ENCODE measurements around the gene MBOAT1. TPM values are rescaled to one million over a fixed set of nuclear protein-coding genes. Genes with fewer than 3 reads are reported as not detected.
"Not testable (repeated sequence)": the region's sequence is repeated elsewhere in the genome, so short reads cannot be mapped to it uniquely, and the experiment has no call there.

MBOAT1 gene
- polyA plus RNA-seq, 5 donors, result 12.9 to 20.3 (median 18.4) TPM

- not testable (repeated sequence) for DNase-seq
These were observed 72.9 kb downstream of the MBOAT1 start for GRCh38 chr6:20139127-20139963.

GRCh38 chr6:20137837-20138236, 74.4 kb downstream of the MBOAT1 start:
- DNase-seq, result no peak

GRCh38 chr6:20137240-20137639, 75.0 kb downstream of the MBOAT1 start:
- DNase-seq, result no peak

GRCh38 chr6:20135677-20136268, 76.5 kb downstream of the MBOAT1 start:
- no peak for DNase-seq

GRCh38 chr6:20134613-20135012, 77.7 kb downstream of the MBOAT1 start:
- no peak for DNase-seq

- DNase-seq, result no peak
These were observed 82.8 kb downstream of the MBOAT1 start for GRCh38 chr6:20129290-20130088.

- no peak for DNase-seq
These were observed 84.3 kb downstream of the MBOAT1 start for GRCh38 chr6:20128018-20128417.

- peak; percentile 13 to 35 for DNase-seq
These were observed 85.2 kb downstream of the MBOAT1 start for GRCh38 chr6:20126789-20127653.

GRCh38 chr6:20126102-20126752, 86.0 kb downstream of the MBOAT1 start:
- no peak for DNase-seq

GRCh38 chr6:20124545-20124944, 87.7 kb downstream of the MBOAT1 start:
- no peak for DNase-seq

- no peak for DNase-seq
These were observed 92.8 kb downstream of the MBOAT1 start for GRCh38 chr6:20119485-20119884.

GRCh38 chr6:20118892-20119291, 93.4 kb downstream of the MBOAT1 start:
- DNase-seq, result no peak

- DNase-seq, result no peak
These were observed 94.8 kb downstream of the MBOAT1 start for GRCh38 chr6:20117474-20117873.

GRCh38 chr6:20116792-20117191, 95.5 kb downstream of the MBOAT1 start:
- DNase-seq, result no peak

- no peak for DNase-seq
These were observed 96.9 kb downstream of the MBOAT1 start for GRCh38 chr6:20115246-20115980.

GRCh38 chr6:20113649-20114224, 98.5 kb downstream of the MBOAT1 start:
- DNase-seq, result no peak

GRCh38 chr6:20112841-20113240, 99.4 kb downstream of the MBOAT1 start:
- no peak for DNase-seq

- no peak for DNase-seq
These were observed 100.0 kb downstream of the MBOAT1 start for GRCh38 chr6:20112241-20112640.

- DNase-seq, result no peak
These were observed 101.8 kb downstream of the MBOAT1 start for GRCh38 chr6:20110478-20110877.

- no peak for DNase-seq
These were observed 102.7 kb downstream of the MBOAT1 start for GRCh38 chr6:20109526-20109925.
